ENCODE measurements around the gene PARP1.

The PARP1 gene

DNA sequence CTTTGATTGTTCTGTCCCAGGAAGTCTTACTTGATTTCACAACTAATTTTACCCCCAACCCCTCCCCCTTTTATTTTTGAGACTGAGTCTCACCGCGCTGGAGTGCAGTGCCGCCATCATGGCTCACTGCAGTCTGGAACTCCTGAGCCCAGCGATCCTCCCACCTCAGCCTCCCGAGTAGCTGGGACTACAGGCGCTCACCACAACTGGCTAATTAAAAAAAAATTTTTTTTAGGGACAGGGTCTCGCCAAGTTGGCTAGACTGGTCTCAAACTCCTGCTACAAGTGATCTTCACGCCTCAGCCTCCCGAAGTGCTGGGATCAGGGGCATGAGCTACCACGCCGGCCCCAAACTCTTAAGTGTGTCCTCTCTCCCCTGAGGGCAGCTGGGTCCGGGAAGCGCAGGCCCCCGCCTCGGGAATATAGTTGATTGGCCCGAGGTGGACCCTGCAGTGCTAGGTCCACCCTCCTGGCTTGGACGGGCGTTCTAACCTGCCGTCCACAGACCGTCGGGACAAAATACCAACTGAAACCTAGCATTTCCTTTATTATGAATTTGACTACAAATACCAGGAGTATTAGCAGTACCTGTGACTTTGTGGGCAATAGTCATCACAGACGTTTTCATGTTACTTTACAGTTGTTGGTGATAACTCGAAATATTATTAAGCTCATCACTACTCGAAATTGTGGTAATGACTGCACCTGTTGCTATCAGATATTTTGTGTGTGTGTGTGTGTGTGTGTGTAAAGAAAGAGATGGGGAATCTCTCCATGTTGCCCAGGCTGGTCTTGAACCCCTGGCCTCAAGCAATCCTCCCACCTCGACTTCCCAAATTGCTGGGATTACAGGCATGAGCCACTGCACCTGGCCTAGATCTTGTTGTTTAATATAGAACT is 642 bp upstream of the PARP1 start:
- in situ Hi-C loops (cut with MboI; ENCODE audit: low sequenced_read_pairs) = no loop called here

DNA sequence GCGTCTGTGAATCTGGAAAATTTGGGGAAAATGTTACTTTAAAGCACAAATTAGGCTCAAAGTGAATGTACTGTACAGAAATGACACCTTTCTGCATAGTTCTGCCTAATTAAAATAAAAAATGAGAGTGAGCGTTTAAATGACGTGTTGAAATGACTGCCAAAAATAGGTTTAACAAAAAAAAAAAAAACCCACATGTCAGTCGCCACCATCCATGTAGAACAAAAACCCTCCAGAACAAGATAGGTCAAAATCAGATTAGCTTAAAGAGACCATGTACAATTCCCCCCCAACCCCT is 745 bp downstream of the PARP1 start:
- in situ Hi-C loops (cut with MboI; ENCODE audit: low sequenced_read_pairs) = no loop called here

DNA sequence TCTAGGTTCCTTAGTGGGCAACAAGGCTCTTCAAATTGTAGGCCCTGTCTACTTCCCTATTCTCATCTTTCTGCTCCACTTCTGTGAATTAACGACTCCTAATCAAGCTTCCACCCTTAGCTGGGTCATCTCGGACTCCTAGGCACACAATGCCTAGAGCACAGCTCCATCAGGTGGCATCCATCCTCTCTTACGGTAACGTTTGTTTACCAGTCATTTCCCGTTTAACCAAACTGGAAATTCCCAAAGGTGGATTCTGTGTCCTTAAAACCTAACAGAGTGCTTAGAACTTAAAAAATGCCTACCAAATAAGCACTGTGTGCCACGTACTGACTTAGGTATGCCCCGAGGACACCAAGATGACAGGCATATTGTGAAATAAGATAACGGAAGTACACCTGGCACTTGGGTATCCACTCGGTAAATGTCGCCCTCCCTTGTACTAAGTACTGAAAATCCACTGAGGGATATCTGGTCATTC is 1.5 kb downstream of the PARP1 start:
- in situ Hi-C loops (cut with MboI; ENCODE audit: low sequenced_read_pairs) = no loop called here

DNA sequence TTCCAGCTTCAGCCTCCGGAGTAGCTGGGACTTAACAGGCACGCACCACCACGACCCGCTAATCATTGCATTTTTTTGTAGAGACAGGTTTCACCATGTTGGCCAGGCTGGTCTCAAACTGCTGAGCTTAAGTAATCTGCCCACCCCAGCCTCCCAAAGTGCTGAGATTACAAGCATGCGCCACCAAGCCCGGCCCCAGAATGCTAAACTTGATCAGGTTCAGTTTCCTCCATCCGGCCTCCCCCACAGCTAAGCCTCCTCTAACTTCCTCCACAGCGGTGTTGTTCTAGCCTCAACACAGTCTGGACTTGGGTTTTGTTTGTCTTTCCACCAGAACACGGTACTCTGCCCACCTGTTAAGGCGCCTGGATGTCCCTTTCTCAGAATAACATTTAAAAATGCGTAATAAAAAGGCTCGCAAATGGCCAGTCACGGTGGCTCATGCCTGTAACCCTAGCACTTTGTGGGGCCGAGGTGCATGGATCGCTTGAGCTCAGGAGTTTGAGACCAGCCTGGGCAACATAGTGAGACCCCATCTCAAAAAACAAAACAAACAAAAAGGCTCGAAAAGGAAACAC is 2.4 kb downstream of the PARP1 start:
- in situ Hi-C loops (cut with MboI; ENCODE audit: low sequenced_read_pairs) = no loop called here

DNA sequence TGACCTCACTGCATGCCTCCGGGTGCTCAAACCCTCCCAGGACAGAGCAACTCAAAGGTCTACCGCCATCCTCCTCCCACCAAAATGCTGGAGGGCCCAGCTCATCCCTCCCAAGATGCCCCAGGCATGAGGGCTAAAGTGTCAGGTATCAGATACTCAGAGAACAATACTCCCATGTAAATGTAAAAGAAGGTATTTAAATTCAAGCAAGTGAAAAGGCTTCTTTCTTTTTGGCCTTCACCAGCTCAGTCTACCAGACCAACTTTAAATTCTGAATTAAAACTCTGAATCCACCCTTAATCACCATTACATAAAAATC is 3.0 kb downstream of the PARP1 start:
- in situ Hi-C loops (cut with MboI; ENCODE audit: low sequenced_read_pairs) = no loop called here

DNA sequence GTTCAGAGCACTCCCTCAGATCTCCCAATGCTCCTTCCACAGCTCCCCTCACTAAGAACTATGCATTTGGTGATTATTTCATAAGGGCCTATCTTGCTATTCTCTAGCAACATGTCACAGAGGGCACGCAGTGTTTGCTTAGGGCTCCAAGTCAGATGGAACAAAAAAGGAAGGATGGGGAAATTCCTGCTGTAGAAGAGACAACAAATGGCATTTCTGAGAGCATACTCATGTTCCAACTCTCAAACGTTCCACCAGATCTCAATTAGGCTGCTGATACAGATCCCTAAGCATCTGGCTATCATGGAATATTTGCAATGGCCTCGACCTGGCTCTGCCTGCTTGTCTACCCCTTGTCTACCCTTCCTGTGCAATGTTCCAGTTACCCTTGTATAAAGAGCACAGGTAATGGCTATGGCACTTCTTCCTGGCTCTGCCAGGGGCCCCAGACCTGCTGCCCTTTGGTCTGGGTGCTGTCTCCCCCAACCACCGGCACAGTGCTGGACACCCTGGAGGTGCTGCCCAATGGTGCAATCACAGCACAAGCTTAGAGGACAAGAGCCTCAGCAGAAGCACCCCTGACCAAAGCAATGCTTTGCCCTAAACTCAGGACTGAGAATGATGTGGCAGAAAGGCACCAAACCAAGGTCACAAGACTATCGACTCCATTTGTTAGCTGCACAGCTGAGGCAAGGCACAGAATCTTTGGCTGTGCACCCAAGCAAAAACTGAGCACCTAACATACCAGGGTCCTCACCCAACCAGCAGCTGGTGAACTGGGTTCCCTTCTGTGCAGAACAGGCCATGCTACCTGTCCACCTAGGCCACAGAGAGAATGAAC is 3.6 kb downstream of the PARP1 start:
- in situ Hi-C loops (cut with MboI; ENCODE audit: low sequenced_read_pairs) = no loop called here

DNA sequence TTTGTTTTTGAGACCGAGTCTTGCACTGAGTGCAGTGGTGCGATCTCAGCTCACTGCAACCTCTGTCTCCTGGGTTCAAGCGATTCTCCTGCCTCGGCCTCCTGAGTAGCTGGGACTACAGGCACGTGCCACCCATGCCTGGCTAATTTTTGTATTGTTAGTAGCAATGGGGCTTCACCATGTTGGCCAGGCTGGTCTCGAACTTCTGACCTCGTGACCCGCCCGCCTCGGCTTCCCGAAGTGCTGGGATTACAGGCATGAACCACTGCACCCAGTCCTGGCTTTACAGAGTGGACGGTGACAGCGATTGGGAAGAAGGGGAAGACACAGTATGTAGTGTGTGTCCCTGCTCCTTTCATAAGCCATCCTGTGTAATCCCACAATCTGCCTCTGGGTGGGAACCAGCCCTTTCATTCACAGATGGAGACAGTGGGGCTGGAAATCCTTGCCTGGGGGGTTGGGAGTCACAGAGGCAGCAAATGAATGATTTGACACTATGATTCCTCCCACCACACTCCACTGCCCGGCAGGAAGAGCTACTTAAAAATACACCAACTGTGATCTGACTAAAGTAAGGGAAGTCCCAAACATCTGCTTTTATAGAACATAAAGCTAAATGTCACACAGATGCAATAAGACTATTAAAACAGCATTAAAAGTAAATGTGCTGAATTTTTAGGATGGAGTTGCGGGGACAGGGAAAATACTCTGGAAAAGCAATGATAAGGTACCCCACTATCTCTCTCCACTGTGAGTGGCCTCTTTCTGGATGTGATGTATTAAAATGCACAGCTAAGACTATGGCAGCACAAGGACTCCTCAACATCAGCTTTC is 4.5 kb downstream of the PARP1 start:
- in situ Hi-C loops (cut with MboI; ENCODE audit: low sequenced_read_pairs) = no loop called here

DNA sequence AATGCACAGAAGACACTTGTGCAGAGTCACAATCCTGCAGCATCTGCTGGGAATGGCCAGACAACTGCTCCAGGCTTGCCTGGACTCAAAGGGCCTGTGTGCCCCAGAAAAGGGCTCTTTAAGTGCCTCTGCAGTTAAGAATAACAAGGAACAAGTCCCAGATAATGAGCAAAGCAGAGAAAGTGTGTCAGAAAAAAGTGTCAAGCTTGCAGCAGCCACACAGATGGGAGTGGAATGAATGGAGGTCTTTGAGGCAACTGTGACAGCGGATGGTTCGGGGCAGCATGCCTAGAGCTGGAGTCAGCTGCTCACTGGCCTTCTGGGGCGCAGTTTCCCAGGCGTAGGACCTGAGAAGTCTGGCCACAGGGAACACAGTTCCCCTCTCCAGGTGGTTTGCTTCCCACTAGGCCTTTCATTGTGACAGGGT is 5.1 kb downstream of the PARP1 start:
- in situ Hi-C loops (cut with MboI; ENCODE audit: low sequenced_read_pairs) = no loop called here

DNA sequence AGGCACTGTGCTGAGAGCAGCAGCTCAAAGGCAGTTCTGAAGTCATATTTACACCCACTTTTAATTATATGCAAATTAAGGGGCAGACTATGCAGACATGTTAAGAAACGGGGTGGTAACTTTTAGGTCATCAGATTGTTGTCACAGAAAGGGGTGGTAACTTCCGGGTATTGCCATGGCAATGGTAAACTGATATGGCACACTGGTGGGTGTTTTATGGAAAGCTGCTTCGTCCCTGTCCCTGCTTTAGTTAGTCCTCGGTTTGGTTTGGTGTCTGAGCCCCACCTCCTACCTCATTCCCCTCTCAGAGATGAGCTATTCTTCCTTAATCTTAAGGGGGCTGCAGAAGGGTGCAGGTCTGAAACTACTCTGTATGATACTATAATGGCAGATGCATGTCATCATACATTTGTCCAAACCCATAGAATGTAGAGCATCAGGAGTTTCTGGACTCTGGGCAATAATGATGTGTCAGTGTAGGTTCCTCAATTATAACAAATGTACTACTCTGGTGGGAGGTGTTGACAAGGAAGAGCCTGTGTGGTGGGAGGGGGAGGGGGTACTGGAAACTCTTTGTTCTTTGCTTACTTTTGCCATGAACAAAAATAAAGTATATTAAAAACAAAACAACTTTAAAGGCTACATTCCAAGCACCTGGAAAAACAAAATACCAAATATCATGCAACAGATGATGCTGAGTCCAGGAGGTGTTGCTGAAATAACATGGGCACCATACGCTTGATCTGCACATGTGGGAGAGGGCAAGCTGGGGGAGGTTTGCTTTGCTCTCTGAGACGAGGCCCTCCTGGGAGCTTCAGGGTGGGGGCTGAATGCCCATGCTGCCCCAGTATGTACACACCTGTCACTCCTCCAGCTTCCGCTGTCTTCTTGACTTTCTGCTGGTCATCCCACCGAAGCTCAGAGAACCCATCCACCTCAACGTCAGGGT is 6.3 kb downstream of the PARP1 start:
- in situ Hi-C loops (cut with MboI; ENCODE audit: low sequenced_read_pairs) = no loop called here

DNA sequence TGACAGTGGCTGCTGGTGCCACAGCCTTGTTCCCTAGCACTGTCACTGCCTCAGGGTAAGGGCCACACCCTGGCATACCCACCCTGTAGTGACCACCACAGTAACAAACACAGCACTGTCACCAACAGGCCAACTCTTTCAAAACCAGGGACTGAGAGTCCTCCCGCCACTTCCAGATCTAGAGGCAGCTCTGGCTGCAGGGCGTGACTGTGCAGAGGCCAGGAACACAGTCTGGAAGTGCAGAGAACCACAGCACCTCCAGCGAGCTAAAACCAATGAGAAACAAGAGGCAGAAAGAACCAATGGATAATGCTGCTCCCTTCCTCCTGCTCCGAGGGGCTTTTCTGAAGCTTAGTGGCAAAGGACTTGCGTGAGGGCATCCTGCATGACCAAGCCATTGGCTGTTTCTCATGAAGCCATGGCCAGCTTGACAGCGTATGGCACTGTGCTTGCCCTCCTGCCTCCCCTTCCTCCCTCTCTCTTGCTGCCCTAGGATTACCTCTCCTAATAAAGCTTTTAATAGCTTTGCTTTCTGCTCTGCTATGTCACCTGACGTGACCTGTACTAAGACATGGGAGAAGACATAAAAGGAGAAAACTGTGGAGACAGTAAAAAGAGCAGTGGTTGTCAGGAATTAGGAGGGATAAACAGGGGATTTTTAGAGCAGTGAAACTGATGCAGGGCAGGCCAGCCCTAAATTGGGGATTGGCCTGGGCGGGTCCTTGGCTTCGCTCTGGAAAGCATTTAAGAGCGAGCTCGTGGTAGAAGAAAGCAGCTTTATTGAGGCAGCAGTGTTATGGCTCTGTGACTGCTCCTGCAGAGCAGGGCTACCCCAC is 7.2 kb downstream of the PARP1 start:
- in situ Hi-C loops (cut with MboI; ENCODE audit: low sequenced_read_pairs) = no loop called here

DNA sequence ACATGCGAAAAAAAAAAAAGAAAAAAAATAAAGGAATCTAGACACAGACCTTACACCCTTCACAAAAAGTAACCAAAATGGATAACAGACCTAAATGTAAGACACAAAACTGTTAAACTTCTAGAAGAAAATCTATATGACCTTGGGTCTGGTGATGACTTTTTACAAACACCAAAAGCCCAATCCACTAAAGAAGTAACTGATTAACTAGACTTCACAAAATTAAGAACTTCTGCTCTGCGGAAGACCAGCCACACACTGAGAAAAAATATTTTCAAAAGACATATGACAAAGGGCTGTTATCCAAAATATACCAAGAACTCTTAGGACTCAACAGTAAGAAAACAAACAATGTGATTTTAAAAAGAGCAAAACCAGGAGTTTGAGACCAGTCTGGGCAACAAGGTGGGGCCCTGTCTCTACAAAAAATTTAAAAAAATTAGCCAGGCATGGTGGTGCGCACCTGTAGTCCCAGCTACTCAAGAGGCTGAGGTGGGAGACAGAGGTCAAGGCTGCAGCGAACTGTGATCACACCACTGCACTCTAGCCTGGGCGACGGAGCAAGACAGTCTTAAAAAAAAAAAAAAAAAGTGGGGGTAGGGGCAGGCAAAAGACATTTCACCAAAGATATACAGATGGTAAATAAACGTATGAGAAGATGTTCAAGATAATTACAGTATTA is 9.8 kb downstream of the PARP1 start:
- in situ Hi-C loops (cut with MboI; ENCODE audit: low sequenced_read_pairs) = no loop called here

DNA sequence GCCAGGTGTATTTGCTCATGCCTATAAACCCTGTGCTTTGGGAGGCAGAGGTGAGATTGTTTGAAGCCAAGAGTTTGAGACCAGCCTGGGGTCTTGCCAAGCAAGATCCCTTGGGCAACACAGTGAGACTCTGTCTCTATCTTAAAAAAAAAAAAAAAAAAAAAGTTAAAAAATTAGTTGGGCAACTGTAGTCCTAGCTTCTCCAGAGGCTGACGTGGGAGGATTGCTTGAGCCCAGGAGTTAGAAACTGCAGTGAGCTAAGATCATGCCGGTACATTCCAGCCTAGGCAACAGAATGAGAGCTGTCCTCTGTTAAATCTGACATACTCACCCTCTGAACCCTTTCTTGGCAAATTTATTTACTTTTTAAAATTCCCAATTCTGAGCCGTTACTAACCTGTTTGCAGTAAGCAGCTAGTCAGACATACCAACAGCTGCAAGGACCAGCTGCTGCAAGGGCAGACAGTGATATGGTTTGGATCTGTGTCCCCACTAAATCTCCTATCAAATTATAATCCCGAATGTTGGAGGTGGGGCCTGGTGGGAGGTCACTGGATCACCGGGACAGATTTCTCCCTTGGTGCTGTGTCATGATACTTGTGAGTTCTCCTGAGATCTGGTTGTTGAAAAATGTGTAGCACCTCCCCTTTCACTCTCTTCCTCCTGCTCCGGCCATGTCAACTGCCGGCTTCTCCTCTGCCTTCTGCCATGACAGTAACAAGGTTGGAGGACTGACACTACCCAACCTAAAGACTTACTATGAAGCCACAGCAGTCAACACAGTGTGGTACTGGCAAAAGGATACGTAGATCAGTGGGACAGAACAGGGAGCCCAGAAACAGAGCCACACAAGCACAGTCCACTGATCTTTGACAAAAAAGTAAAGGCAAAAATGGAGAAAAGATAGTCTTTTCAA is 10.6 kb downstream of the PARP1 start:
- in situ Hi-C loops (cut with MboI; ENCODE audit: low sequenced_read_pairs) = no loop called here

DNA sequence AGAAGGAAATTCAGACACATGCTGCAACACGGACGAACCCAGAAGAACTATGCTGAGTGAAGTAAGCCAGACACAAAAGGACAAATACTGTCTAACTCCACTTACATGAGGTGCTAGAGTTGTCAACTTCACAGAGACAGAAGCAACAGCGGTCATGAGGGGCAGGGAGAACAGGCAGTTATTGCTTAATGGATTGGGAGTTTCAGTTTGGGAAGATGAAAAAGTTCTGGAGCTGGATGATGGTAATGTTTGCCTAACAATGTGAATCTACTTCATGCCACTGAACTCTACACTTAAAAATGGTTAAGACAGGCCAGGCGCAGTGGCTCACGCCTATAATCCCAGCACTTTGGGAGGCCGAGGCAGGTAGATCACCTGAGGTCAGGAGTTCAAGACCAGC is 12.1 kb downstream of the PARP1 start:
- in situ Hi-C loops (cut with MboI; ENCODE audit: low sequenced_read_pairs) = no loop called here

DNA sequence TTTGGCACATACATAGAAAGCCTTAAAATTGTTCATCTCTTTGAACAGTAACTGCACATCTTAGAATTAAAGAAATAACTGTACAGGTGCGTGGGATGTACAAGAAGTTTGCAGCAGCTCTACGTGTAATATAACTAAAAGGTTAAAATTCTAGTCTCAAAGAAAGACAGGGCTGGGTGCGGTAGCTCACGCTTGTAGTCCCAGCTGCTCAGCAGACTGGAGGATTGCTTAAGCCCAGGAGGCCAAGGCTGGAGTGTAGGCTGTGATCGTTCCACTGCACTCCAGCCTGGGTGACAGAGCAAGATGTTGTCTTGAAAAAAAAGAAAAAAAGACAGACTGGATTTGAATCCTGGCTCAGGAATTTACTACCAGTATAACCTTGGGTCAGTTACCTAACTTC is 13.4 kb downstream of the PARP1 start:
- in situ Hi-C loops (cut with MboI; ENCODE audit: low sequenced_read_pairs) = no loop called here

DNA sequence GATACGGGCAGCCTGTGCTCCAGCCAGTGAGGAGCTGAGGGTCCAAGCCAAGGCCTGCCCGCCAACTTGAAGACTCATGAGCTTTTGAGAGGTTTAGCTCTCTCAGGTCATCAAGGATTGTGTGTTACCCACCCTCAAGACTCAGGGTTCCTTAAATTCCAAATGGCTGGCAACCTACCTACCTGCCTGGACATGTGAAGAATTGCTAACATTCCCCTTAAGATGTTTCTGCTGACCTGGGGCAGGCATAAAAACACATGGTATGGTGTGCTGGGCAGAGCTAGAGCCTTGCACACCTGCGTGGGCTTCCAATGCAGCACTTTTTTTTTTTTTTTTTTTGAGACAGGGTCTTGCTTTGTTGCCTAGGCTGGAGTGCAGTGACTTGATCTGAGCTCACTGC is 17.2 kb downstream of the PARP1 start:
- in situ Hi-C loops (cut with MboI; ENCODE audit: low sequenced_read_pairs) = no loop called here

DNA sequence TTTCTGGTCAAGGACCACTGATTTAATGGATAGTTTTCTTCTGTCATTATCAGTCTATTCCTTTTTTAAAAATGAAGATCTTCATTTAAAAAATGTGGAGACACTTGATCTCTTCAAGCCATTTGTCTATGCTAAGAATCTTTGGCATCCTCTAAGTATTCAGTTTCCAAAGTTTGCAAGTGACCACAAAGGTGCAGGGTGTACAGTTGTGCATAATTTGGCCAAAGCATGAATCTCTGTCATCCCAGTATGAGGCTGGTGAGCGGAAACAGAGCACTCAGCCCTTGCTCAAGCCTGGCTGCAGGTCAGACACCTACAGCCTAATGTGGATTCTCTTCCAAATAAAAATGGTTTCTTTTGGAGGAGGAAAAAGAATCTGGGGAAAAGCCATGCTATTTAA is 19.8 kb downstream of the PARP1 start:
- in situ Hi-C loops (cut with MboI; ENCODE audit: low sequenced_read_pairs) = no loop called here

DNA sequence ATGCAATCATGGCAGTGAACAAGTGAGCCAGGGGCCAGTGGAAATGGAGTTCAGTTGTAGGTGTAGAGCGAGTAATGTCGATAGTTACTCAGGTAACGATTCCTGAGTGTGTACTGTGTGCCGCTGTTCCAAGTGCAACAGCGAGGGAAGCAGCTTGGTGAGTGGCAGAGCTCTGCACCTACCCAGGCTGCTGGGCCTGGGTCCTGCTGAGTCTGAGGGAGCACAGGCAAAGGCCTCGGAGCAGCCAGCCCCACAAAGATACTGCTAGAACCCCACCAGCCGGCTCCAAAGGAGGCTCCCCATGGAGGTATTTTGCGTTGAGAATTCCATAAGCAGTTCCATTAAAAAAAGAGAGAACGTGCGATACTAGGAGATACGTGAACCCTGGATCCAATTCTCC is 23.2 kb downstream of the PARP1 start:
- in situ Hi-C loops (cut with MboI; ENCODE audit: low sequenced_read_pairs) = no loop called here
